ENCODE data around the gene STRIP2.
"Not testable (repeated sequence)": the region's sequence is repeated elsewhere in the genome, so short reads cannot be mapped to it uniquely, and the experiment has no call there.

Gene STRIP2

GRCh38 chr7:129435414-129435829 is 1.2 kb downstream of the STRIP2 start:
- no peak for TF ChIP-seq ZNF274 (IDR thresholded peaks at IDR 0.05; ENCODE audit: low read depth, low read length)
- peak overlapping the region; percentile 79; the same call in 1 of the 2 replicates for H3K4me3 ChIP-seq (ENCODE audit: low read length)

- H3K4me3 ChIP-seq (ENCODE audit: low read length) = no peak overlapping the region
Observed at GRCh38 chr7:129436335-129436923, 2.2 kb downstream of the STRIP2 start.

GRCh38 chr7:129437190-129437589 is 3.0 kb downstream of the STRIP2 start:
- H3K4me3 ChIP-seq (ENCODE audit: low read length) = no peak overlapping the region
- no peak for TF ChIP-seq ZNF274 (IDR thresholded peaks at IDR 0.05; ENCODE audit: low read depth, low read length)

More at GRCh38 chr7:129436335-129436923, 2.2 kb downstream of the STRIP2 start:
- TF ChIP-seq ZNF274 (IDR thresholded peaks at IDR 0.05; ENCODE audit: low read depth, low read length) = no peak

GRCh38 chr7:129438281-129438838 is 4.1 kb downstream of the STRIP2 start:
- no peak for TF ChIP-seq ZNF274 (IDR thresholded peaks at IDR 0.05; ENCODE audit: low read depth, low read length)
- H3K4me3 ChIP-seq (ENCODE audit: low read length) = no peak overlapping the region

- no peak overlapping the region for H3K4me3 ChIP-seq (ENCODE audit: low read length)
Observed at GRCh38 chr7:129438839-129439651, 4.8 kb downstream of the STRIP2 start.

GRCh38 chr7:129439963-129440625 is 5.9 kb downstream of the STRIP2 start:
- no peak for TF ChIP-seq ZNF274 (IDR thresholded peaks at IDR 0.05; ENCODE audit: low read depth, low read length)
- H3K4me3 ChIP-seq (ENCODE audit: low read length) = no peak overlapping the region

More at GRCh38 chr7:129438839-129439651, 4.8 kb downstream of the STRIP2 start:
- no peak for TF ChIP-seq ZNF274 (IDR thresholded peaks at IDR 0.05; ENCODE audit: low read depth, low read length)

- H3K4me3 ChIP-seq (ENCODE audit: low read length) = no peak overlapping the region
- no peak for TF ChIP-seq ZNF274 (IDR thresholded peaks at IDR 0.05; ENCODE audit: low read depth, low read length)
Observed at GRCh38 chr7:129443612-129444011, 9.4 kb downstream of the STRIP2 start.

GRCh38 chr7:129444776-129445175 is 10.5 kb downstream of the STRIP2 start:
- H3K4me3 ChIP-seq (ENCODE audit: low read length) = not testable (repeated sequence)

- not testable (repeated sequence) for H3K4me3 ChIP-seq (ENCODE audit: low read length)
Observed at GRCh38 chr7:129446925-129447324, 12.7 kb downstream of the STRIP2 start.

GRCh38 chr7:129447445-129447844 is 13.2 kb downstream of the STRIP2 start:
- not testable (repeated sequence) for H3K4me3 ChIP-seq (ENCODE audit: low read length)

- not testable (repeated sequence) for H3K4me3 ChIP-seq (ENCODE audit: low read length)
Observed at GRCh38 chr7:129448608-129449007, 14.4 kb downstream of the STRIP2 start.

GRCh38 chr7:129450295-129450694 is 16.1 kb downstream of the STRIP2 start:
- TF ChIP-seq ZNF274 (IDR thresholded peaks at IDR 0.05; ENCODE audit: low read depth, low read length) = no peak
- H3K4me3 ChIP-seq (ENCODE audit: low read length) = no peak overlapping the region

GRCh38 chr7:129452589-129453231 is 18.5 kb downstream of the STRIP2 start:
- no peak overlapping the region for H3K4me3 ChIP-seq (ENCODE audit: low read length)
- no peak for TF ChIP-seq ZNF274 (IDR thresholded peaks at IDR 0.05; ENCODE audit: low read depth, low read length)

- no peak overlapping the region for H3K4me3 ChIP-seq (ENCODE audit: low read length)
- TF ChIP-seq ZNF274 (IDR thresholded peaks at IDR 0.05; ENCODE audit: low read depth, low read length) = no peak
Observed at GRCh38 chr7:129453510-129454248, 19.4 kb downstream of the STRIP2 start.
